HEK293T (cell line): Measurements from ENCODE around the gene CTNNBL1.

Source experiments
- CTBP1 ChIP-seq: fragments of 450-650 bp; IDR thresholded peaks from 2 replicates; pipeline ENCODE4 v1.6.1; 2016; ENCODE audit warnings: borderline replicate concordance
- ELF4 ChIP-seq: fragments of 450-650 bp; IDR thresholded peaks from 2 replicates; pipeline ENCODE4 v1.6.1; 2017; ENCODE audit warnings: antibody characterized with exemption
- FOXA1 ChIP-seq: fragments of 450-650 bp; IDR thresholded peaks from 2 replicates; pipeline ENCODE4 v1.6.1; 2016; ENCODE audit warnings: mild to moderate bottlenecking
- FOXK2 ChIP-seq: fragments of 450-650 bp; IDR thresholded peaks from 2 replicates; pipeline ENCODE4 v1.6.1; 2016; ENCODE audit warnings: mild to moderate bottlenecking
- HDGF ChIP-seq: fragments of 450-650 bp; IDR thresholded peaks from 2 replicates; pipeline ENCODE4 v1.6.1; 2017; ENCODE audit warnings: antibody characterized with exemption, borderline replicate concordance
- LEF1 ChIP-seq: fragments of 450-650 bp; IDR thresholded peaks from 2 replicates; pipeline ENCODE4 v1.6.1; 2017; ENCODE audit warnings: mild to moderate bottlenecking, borderline replicate concordance
- SUZ12 ChIP-seq: fragments of 450-650 bp; IDR thresholded peaks from 2 replicates; pipeline ENCODE4 v1.6.1; 2016; ENCODE audit warnings: mild to moderate bottlenecking
- TARDBP ChIP-seq: fragments of 450-650 bp; IDR thresholded peaks from 2 replicates; pipeline ENCODE4 v1.6.1; 2016

DNA sequence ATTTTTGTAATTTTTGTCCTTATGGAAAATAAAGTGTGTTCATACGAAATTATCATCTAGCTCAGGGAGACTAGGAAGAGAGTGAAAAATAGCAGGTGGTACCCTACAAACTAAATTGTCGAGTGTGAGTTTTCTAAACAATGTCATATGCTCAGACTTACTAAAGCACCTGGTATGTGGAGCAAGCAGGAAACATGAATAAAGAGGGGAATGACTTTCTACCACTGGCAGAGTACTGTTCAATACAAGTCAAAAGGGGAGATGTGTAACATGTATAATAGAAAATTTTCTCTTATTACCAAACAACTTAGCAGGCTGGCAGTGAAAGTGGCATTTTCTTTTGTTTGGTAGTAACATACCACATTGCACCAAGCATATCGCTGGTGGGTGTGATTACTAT lies 36.1 kb downstream of the CTNNBL1 start:
- no peak for TF ChIP-seq FOXK2
- no peak for TF ChIP-seq FOXA1
- no peak for TF ChIP-seq LEF1
- no peak for TF ChIP-seq ELF4
- no peak for TF ChIP-seq CTBP1
- no peak for TF ChIP-seq TARDBP
- TF ChIP-seq HDGF = no peak
- no peak for TF ChIP-seq SUZ12
